SKM-1 treated with dmso at 0.1 percent for 144 hours (cell line): ENCODE results near the gene PRR23E.
A peak's percentile ranks its signal among the peaks of the same experiment; 100 is the strongest.

Source experiments
- DNase-seq: peaks from one replicate; lab custom pipeline; 2025; ENCODE audit not compliant: unreplicated experiment; lab: John Stamatoyannopoulos, UW

PRR23E gene

DNA sequence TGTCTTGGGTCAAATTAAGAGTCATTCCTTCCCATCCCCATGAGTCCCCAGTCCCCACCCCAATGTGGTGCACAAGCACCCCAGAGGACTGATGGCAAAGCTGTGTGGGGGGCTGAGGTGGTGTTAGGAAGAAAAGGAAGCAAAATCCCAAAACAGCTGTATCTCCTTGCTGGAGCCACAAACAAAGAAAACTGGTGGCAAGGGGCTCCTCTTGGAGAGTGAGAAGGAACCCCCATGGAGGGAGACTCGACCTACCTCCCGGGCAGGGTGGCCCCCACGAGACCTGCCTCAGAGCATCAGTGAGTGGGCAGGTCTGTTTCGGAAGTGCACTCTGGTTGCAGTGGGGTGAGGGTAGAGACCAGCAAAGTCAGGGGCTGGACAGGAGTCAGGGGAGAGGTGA, 29.2 kb downstream of the PRR23E start:
- no peak for DNase-seq

DNA sequence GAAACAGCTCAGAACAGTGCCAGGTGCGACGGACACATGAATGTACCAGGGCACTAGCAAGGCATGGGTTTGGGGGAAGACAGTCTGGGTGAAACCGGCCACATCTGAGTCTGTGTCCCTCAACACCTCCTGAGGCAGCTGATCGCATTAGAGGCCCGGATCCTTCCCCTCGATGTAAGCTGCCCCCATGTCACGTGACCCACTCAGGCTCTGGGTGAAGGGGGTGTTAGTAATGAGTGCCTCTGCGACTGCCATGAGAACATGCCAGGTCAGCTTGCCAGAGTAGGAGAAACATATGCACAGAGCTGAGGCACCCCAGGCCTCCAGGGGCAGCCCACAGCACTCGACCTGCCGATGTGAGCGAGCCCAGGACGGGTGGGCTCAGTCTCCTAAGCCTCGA, 29.7 kb downstream of the PRR23E start:
- DNase-seq = no peak

DNA sequence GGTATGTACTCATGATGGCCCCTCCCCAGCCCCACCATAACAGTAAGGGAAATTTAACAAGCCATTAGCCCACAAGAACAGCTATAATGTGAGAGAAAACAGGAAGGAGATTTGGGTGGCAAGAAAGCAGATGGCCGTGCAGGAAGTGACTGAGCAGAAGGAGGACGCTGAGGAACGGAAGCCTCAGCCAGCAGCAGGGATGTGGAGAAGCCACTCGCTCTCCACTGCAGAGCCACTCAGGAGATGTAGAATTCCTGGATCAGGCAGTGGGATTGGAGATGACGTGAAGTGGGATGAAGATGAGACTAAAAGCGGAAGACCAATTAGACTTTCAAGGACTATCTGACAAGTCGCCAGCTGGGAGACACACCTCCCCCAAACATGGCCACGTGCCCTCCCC, 31.2 kb downstream of the PRR23E start:
- DNase-seq = peak; percentile 24

DNA sequence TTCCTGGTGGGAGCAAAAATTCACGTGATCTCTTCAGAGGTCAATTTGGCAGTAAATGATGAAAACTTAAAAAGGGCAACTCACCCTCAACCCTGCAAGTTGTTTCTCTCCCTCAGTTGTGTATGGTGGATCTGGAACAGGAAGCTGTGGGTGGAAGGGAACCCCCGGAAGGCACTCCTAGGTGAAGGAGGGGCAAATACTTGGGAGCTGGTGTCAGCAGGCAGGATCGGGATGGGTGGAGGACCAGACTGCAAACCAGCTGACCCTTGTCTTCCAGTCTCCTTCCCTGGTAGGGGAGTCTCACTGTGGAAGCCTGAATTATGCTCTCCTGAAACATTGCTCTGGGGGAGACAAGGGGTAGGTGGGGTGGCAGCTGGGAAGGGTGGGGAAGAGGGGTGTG, 33.5 kb downstream of the PRR23E start:
- DNase-seq = no peak

DNA sequence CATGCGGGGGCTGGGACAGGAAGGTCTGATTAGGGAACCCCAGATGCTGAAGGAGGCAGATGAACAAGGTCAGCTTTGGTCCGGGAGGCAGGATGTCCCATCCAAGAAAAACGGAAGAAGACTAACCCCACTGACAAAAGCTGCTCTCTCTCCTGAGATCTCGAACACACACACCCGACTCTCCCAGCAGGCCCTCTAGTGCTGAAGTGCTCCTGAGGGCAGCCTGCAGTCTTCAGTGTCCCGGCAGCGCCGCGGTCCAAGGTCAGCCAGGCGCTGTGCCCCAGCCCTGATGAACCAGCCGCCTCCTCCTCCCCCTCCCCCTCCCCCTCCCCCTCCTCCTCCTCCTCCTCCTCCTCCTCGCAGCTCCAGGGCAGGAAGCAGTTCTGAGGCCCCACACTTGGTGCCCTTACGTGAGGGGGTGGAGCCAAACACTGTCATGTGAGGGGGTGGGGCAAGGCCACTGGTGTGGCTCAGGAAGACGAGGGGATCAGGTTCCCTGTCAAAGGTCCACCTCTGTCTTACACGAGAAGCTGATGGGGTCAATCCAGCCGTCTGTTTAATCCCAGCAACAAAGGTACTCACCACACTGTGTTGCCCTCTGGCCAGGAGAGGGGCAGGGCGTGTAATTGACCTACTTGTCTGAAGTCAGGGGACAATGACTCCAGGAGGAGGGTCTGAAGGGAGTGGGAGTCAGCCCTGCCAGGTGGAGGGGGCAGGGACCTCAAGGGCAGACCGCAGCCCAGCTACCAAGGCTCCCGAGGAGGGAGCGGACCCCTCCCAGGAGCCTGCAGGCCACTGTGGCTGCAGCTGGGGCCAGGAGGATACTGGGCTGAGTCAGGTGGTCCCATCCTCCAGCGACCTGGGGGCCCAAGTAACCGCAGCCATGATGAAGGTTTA, 34.3 kb downstream of the PRR23E start:
- peak; percentile 84 for DNase-seq

DNA sequence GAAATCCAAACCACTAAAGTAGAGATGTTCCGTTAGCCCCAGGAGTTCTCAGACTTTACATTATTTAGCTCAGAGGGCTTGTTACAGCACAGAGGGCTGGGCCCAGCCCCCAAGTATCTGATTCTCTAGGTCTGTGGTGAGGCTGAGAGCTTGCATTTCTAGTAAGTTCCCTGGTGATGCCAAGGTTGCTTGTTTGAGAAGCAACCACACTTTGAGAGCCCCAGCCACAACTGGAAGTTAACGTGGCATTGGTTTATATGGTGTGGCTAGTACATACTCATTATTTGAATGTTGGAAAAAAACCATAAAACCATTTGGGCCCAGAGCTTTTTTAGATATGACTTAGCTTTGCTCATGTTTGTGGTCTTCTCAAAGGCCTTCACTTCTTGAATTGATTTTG, 35.9 kb downstream of the PRR23E start:
- DNase-seq = no peak

DNA sequence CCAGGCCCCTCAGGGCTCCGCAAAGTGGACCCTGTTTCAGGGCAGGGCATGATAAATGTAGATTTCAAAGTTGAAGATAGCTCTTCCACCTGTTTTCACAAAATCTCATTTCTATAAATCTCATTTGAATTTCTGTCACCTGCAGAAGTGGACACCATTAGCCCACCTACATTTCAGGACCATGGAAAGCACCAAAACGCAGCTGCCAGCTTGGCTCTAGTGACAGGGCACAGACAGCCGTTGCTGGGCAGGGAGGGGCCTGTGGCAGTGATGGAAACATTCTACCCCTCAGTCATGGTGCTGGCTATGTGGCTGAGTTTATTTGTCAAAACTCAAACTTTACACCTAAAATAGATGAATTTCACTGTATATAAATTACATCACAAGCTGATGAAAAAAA, 40.4 kb downstream of the PRR23E start:
- no peak for DNase-seq

DNA sequence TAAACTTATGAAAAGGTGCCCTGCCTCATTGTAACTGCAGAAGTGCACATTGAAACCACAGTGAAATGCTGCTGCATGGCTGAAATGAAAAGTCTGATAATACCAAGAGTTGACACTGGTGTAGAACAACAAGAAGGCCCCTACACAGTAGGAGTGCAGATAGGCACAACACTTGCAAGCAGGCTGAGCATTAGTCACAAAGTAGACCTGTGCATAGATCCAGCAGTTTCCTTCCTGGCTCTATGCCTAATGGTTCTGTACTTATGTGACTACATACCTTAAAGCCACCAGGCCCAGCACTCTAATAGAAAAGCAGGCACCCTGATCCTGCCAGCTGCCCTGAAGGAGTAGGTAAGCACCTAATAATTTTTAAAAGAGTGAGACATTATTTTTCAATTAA, 41.8 kb downstream of the PRR23E start:
- DNase-seq = no peak

DNA sequence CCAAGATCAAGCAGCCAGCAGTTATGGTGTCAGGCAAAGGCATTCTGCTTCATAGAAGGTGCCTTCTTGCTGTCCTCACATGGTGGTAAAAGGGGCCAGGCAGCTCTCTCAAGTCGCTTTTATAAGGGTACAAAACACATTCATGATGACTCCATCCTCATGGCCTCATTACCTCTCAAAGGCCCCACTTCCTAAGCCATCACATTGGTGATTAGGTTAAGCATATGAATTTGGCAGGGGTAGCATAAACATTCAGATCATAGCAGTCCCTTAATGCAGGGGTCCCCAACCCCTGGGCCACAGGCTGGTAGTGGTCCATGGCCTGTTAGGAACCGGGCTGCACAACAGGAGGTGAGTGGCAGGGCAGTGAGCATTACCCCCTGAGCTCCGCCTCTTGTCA, 42.8 kb downstream of the PRR23E start:
- no peak for DNase-seq

DNA sequence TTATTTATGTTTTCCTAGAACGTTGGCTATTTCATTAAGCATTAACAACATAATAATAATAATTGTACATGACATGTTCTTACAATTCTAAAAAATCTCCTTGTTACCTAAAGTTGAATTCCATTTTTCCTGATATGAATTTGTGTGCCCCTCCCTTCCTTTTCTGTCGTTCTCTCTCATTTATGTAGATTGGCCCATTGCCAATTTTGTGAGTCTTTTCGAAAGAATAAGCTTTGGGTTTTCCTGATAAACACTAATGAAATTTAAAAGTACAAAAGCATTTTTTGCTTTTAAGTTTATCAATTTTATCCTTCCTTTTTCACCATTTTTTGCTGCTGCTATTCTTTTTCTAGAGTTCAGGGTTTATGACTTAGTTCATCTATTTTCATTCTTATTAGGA, 44.9 kb downstream of the PRR23E start:
- DNase-seq = no peak

DNA sequence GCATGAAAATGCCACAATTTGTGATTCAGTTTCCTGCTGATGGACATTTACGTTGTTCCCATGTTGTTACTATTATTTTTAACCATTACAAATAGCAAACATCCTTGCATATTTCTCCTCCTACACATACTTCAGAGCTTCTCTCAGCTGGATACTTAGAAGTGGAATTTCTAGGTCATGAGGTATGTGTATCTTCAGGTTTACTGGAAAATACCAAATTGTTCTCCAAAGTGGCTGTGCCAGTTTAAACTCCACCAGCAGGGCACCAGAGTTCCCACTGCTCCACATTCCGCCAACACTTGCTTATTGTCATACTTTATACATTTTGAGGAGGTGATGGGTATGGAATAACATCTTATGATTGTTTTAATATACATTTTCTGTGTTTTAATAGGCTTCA, 45.7 kb downstream of the PRR23E start:
- no peak for DNase-seq

DNA sequence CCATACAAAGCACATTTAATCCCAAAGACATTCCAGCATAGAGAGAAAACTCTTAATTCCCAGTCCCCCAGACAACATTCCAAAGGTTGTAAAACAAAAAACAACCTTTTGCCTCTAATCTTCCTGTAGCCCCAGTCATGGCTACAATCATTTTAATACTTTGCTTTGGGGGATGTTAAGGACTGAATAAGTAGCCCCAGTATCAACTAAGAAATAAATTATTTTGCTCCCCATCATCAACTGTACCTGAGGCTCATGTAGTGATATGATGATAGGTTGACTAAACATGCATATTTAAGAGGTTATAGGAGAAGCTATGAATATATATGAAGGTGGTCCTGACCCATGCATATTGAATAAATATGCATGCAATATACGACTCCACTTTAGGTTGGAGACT, 54.4 kb downstream of the PRR23E start:
- no peak for DNase-seq
